Neural cell (in vitro differentiated cells): Measurements from ENCODE around the gene TMPRSS3. TPM values are rescaled to one million over a fixed set of nuclear protein-coding genes. Genes with fewer than 3 reads are reported as not detected.

Experiments used
- H2AFZ ChIP-seq: fragments of 200-600, 300-800 bp; sonication (generic), shearing (Covaris generic); 2 replicates; pipeline ENCODE4 v1.6.0; 2014; ENCODE audit warnings: low read depth, mild to moderate bottlenecking, antibody characterized with exemption, low read length, moderate library complexity
- H3F3A ChIP-seq: fragments of 200-600 bp; shearing (Covaris generic); 2 replicates; pipeline ENCODE4 v1.6.1; 2016; ENCODE audit warnings: mild to moderate bottlenecking, moderate library complexity, mixed read lengths, antibody characterized with exemption, low read length; ENCODE audit not compliant: insufficient read depth, poor library complexity, severe bottlenecking
- H3K27ac ChIP-seq: fragments of 200-600, 300-800 bp; sonication (generic), shearing (Covaris generic); 2 replicates; pipeline ENCODE4 v1.5.1; 2014; ENCODE audit warnings: mild to moderate bottlenecking, low read length, moderate library complexity
- H3K27me3 ChIP-seq: fragments of 300-800, 200-600 bp; sonication (generic), shearing (Covaris generic); 2 replicates; pipeline ENCODE4 v1.6.0; 2014; ENCODE audit warnings: mild to moderate bottlenecking, low read depth, low read length, moderate library complexity; ENCODE audit not compliant: insufficient read depth
- H3K36me3 ChIP-seq: fragments of 300-800, 200-600 bp; sonication (generic), shearing (Covaris generic); 2 replicates; pipeline ENCODE4 v1.5.1; 2014; ENCODE audit warnings: mild to moderate bottlenecking, antibody characterized with exemption, low read length, moderate library complexity; ENCODE audit not compliant: insufficient read depth
- H3K4me2 ChIP-seq: fragments of 300-800, 200-600 bp; sonication (generic), shearing (Covaris generic); 2 replicates; pipeline ENCODE4 v1.6.0; 2014; ENCODE audit warnings: mild to moderate bottlenecking, low read length
- H3K4me3 ChIP-seq: fragments of 300-800, 200-600 bp; sonication (generic), shearing (Covaris generic); 2 replicates; pipeline ENCODE4 v1.5.1; 2014; ENCODE audit warnings: mild to moderate bottlenecking, low read length, moderate library complexity
- H3K79me2 ChIP-seq: fragments of 200-600 bp; shearing (Covaris generic); replicated peaks from 2 replicates; pipeline ENCODE4 v1.6.0; 2014; ENCODE audit warnings: mild to moderate bottlenecking, low read length, moderate library complexity; ENCODE audit not compliant: insufficient read depth
- H3K9ac ChIP-seq: fragments of 300-800, 200-600 bp; sonication (generic), shearing (Covaris generic); 2 replicates; pipeline ENCODE4 v1.6.1; 2016; ENCODE audit warnings: mild to moderate bottlenecking, low read length, mixed read lengths
- H3K9me2 ChIP-seq: fragments of 200-600 bp; shearing (Covaris generic); 2 replicates; pipeline ENCODE4 v1.6.1; 2016; ENCODE audit warnings: mild to moderate bottlenecking, low read length, mixed read lengths; ENCODE audit not compliant: insufficient read depth
- H3K9me3 ChIP-seq: fragments of 200-600, 300-800 bp; sonication (generic), shearing (Covaris generic); 2 replicates; pipeline ENCODE4 v1.6.1; 2016; ENCODE audit warnings: mild to moderate bottlenecking, mixed run types, low read length, moderate library complexity, mixed read lengths
- H4K20me1 ChIP-seq: fragments of 200-600 bp; shearing (Covaris generic); 2 replicates; pipeline ENCODE4 v1.6.1; 2016; ENCODE audit warnings: mild to moderate bottlenecking, mixed run types; ENCODE audit not compliant: insufficient read depth
- CTCF ChIP-seq: fragments of 450-650 bp; IDR thresholded peaks from 2 replicates; pipeline ENCODE4 v1.5.1; 2014; ENCODE audit warnings: antibody characterized with exemption, mild to moderate bottlenecking, moderate library complexity; ENCODE audit not compliant: poor library complexity, severe bottlenecking
- EP300 ChIP-seq: fragments of 450-650 bp; conservative IDR thresholded peaks from 2 replicates; pipeline ENCODE4 v1.6.1; 2014; ENCODE audit warnings: antibody characterized with exemption, mild to moderate bottlenecking, moderate library complexity; ENCODE audit not compliant: poor library complexity, severe bottlenecking
- EZH2 ChIP-seq: fragments of 200-600, 300-800 bp; shearing (Covaris generic), sonication (generic); IDR thresholded peaks from 2 replicates; pipeline ENCODE4 v1.6.1; 2014; ENCODE audit warnings: antibody characterized with exemption, low read length, borderline replicate concordance, mild to moderate bottlenecking; ENCODE audit not compliant: insufficient read depth, poor library complexity, severe bottlenecking
- MXI1 ChIP-seq: fragments of 450-650 bp; conservative IDR thresholded peaks from 2 replicates; pipeline ENCODE4 v1.6.1; 2014; ENCODE audit warnings: antibody characterized with exemption, mild to moderate bottlenecking; ENCODE audit not compliant: poor library complexity, severe bottlenecking
- POLR2AphosphoS5 ChIP-seq: IDR thresholded peaks from 2 replicates; pipeline ENCODE4 v1.6.1; 2012
- RAD21 ChIP-seq: fragments of 450-650 bp; conservative IDR thresholded peaks from 2 replicates; pipeline ENCODE4 v1.6.1; 2014; ENCODE audit warnings: antibody characterized with exemption, mild to moderate bottlenecking, moderate library complexity
- REST ChIP-seq: IDR thresholded peaks from 2 replicates; pipeline ENCODE4 v1.6.1; 2012; ENCODE audit warnings: borderline replicate concordance
- SMC3 ChIP-seq: fragments of 450-650 bp; conservative IDR thresholded peaks from 2 replicates; pipeline ENCODE4 v1.6.1; 2014; ENCODE audit warnings: antibody characterized with exemption, mild to moderate bottlenecking, moderate library complexity; ENCODE audit not compliant: poor library complexity
- TAF1 ChIP-seq: IDR thresholded peaks from 2 replicates; pipeline ENCODE4 v1.6.1; 2012; ENCODE audit warnings: low read depth
- polyA plus RNA-seq: library from polyadenylated mRNA; depleted of rRNA; stranded (reverse); fragments of >200 nt; gene quantifications from 2 replicates; pipeline ENCODE4 v1.2.3, GENCODE V29; 2014

The TMPRSS3 gene
- polyA plus RNA-seq, 1 donor from 2014 or later = 0.12 TPM

- no peaks in the 10 kb centered on the region for H3K27me3 ChIP-seq
- no peak overlapping the region for H3K27ac ChIP-seq
- TF ChIP-seq SMC3 = no peak
- TF ChIP-seq POLR2AphosphoS5 = no peak
- TF ChIP-seq REST = no peak
- TF ChIP-seq CTCF = no peak
- TF ChIP-seq TAF1 = no peak
- no peak for TF ChIP-seq EP300
- no peak for TF ChIP-seq RAD21
- no peak for TF ChIP-seq EZH2
- TF ChIP-seq MXI1 = no peak
- H3F3A ChIP-seq = no peaks in the 10 kb centered on the region
- H4K20me1 ChIP-seq = no peaks in the 10 kb centered on the region
- H3K9me3 ChIP-seq = peaks cover 12% of the 10 kb centered on the region
- H2AFZ ChIP-seq = no peak overlapping the region
- H3K4me2 ChIP-seq = no peak overlapping the region
- no peak overlapping the region for H3K4me3 ChIP-seq
- no peaks in the 10 kb centered on the region for H3K36me3 ChIP-seq
- H3K79me2 ChIP-seq = no peaks in the 10 kb centered on the region
- no peaks in the 10 kb centered on the region for H3K9me2 ChIP-seq
- no peak overlapping the region for H3K9ac ChIP-seq
These were observed 39.5 kb upstream of the TMPRSS3 start for GRCh38 chr21:42435401-42435800.

- TF ChIP-seq MXI1 (no peak), EZH2 (no peak), REST (no peak), EP300 (no peak), POLR2AphosphoS5 (no peak), TAF1 (no peak), CTCF (no peak), SMC3 (no peak), RAD21 (no peak)
- H3K4me2 ChIP-seq = no peak overlapping the region
- no peaks in the 10 kb centered on the region for H4K20me1 ChIP-seq
These were observed 39.0 kb upstream of the TMPRSS3 start for GRCh38 chr21:42434884-42435283.

More at GRCh38 chr21:42434884-42435283, 39.0 kb upstream of the TMPRSS3 start:
- H3K9ac ChIP-seq = no peak overlapping the region
- H2AFZ ChIP-seq = no peak overlapping the region
- no peaks in the 10 kb centered on the region for H3K36me3 ChIP-seq
- no peaks in the 10 kb centered on the region for H3K79me2 ChIP-seq
- no peaks in the 10 kb centered on the region for H3K9me2 ChIP-seq
- no peak overlapping the region for H3K4me3 ChIP-seq
- H3F3A ChIP-seq = no peaks in the 10 kb centered on the region
- H3K27ac ChIP-seq = no peak overlapping the region
- H3K9me3 ChIP-seq = peaks cover 12% of the 10 kb centered on the region
- no peaks in the 10 kb centered on the region for H3K27me3 ChIP-seq
